Activated T-cell treated with anti-CD3 and anti-CD28 coated beads, Interleukin-2, amount 50 U/mL, for 4 hours (primary cell): ENCODE data around the gene FAM149B1. TPM values are rescaled to one million over a fixed set of nuclear protein-coding genes. Genes with fewer than 3 reads are reported as not detected.
"Not testable (repeated sequence)": the region's sequence is repeated elsewhere in the genome, so short reads cannot be mapped to it uniquely, and the experiment has no call there.

Experiments used
- ATAC-seq, 2 donors: fragments of 200-7000 bp; cut with Tn5 transposase; one replicate each; pipeline ENCODE4 v1.10.0; 2021
- DNase-seq: peaks from one replicate; pipeline ENCODE4 v3.0.0-alpha.2; 2020
- H3K27me3 Mint-ChIP-seq: one replicate; pipeline ENCODE4 v1.8.0; 2021; ENCODE audit warnings: low read depth, mixed read lengths
- H3K36me3 Mint-ChIP-seq: one replicate; pipeline ENCODE4 v1.8.0; 2022; ENCODE audit warnings: mixed read lengths; ENCODE audit not compliant: insufficient read depth
- H3K4me1 Mint-ChIP-seq: one replicate; pipeline ENCODE4 v1.8.0; 2021; ENCODE audit warnings: low read depth, mixed read lengths
- H3K4me3 Mint-ChIP-seq: one replicate; pipeline ENCODE4 v1.8.0; 2021; ENCODE audit warnings: mild to moderate bottlenecking, moderate library complexity, mixed read lengths
- H3K9me3 Mint-ChIP-seq: one replicate; pipeline ENCODE4 v1.8.0; 2021; ENCODE audit warnings: mixed read lengths
- total RNA-seq, 3 donors: library from RNA; stranded (reverse); gene quantifications; one replicate each; pipeline ENCODE4 v1.2.1, GENCODE V29; 2021

The FAM149B1 gene
- 1 to 10 TPM; 4.2 to 6.0 (median 5.1) TPM for total RNA-seq

DNA sequence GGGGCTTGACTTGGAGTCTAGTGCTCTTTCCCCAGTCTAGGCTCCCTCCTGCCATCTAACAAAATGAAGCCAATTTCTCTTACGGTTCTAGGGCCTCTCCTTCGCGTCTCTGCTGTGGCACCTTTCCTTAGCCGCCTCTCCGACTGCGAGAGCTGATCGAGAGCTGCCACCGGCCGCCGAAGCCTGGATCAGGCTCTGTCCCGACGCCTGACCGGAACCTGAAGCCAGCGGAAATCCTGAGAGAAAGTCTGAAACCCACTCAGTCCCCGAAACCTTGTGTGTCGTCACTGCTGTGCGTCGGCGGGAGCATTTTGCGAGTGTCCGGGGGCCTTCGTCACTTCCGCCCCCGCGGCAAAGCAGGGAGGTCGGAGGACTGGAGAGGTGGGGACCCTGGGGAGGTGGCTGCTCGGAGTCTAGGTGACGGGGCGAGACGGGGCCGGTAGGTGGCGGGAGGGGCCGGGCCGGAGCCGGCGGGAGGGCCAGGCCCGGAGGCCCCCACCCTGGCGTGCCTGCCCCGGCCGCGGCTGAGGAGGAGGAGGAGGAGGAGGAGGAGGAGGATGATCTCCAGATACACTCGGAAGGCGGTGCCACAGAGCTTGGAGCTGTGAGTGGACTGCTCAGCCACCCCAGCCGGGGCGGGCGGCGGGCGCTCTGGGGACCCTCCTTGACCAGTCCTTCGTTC, at the start of gene FAM149B1, which contains the start of gene ECD:
FAM149B1 (plus strand) TSS at position 337 of the 682 bp plus-strand sequence; CDS start at position 558, 221 bp downstream.
ECD (minus strand) TSS at position 226 of the 682 bp plus-strand sequence. CDS start 4,071 bp downstream, outside the sequence.
- Mint-ChIP-seq H3K4me1 (peaks cover 37% of the 10 kb centered on the region), H3K9me3 (no peaks in the 10 kb centered on the region), H3K4me3 (peak within 1 kb of the TSS; percentile 100), H3K27me3 (no peaks in the 10 kb centered on the region), H3K36me3 (peaks cover 13% of the 10 kb centered on the region)
- ATAC-seq (peak; percentile 97 to 98), DNase-seq (peak; percentile 89)

DNA sequence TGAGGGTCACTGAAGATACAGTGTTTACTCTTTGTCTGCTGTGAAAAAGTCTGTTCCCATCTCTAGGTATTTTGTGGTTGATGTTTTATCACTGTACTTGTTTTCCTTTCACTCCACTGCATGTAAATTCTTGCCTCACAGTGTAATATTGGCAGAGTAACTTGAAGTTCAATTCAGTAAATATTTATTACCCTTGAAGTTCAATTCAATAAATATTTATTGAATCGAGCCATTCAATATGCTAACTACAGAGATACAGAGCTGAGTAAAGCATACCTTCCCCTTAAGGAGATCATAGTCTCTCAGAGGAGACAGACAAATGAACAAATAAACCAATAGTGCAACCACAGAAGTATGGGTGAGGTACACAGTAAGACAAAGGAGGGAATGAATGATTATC, 48.5 kb upstream of the FAM149B1 start:
- Mint-ChIP-seq H3K4me3 (no peak overlapping the region), H3K4me1 (no peaks in the 10 kb centered on the region), H3K9me3 (no peaks in the 10 kb centered on the region), H3K36me3 (peaks cover 17% of the 10 kb centered on the region), H3K27me3 (no peaks in the 10 kb centered on the region)
- no peak for ATAC-seq
- DNase-seq = no peak

DNA sequence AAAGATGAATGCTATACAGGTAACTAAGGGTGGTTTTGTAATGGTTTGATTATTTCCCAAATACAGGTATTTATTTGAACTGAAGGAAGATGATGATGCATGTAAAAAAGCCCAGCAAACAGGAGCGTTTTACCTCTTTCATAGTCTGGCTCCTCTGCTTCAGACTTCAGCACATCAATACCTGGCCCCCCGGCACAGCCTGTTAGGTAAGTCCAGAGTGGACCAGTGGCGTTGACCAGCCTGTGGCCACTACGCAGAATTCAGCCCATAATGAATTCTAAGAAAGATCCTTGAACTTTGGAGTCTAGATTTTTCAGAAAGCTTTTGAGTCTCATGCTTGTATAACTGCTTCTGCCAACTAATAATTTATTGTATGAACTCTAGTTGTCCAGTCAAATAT, 48.0 kb upstream of the FAM149B1 start:
- H3K4me3 Mint-ChIP-seq = no peak overlapping the region
- H3K36me3 Mint-ChIP-seq = peaks cover 18% of the 10 kb centered on the region
- DNase-seq (no peak), ATAC-seq (no peak)
- H3K9me3 Mint-ChIP-seq = no peaks in the 10 kb centered on the region
- no peaks in the 10 kb centered on the region for H3K27me3 Mint-ChIP-seq
- no peaks in the 10 kb centered on the region for H3K4me1 Mint-ChIP-seq

DNA sequence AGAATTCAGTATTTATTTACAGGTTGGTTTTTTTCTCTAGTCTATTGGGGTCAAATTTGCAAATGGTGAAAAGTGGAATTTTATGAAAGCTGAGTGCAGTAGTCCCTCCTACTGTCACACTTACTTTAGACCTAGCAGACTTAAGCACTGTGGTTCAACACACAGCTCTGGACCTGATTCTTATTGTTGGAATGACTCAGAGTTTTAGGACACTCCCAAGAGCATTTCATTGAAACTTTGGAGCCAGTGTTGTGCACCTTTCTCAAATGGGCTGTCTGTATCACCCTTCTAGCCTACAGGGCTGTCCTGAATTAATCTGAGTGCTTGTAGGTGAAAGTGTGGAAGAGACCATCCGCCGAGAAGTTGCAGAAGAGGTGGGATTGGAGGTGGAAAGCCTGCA, 41.6 kb upstream of the FAM149B1 start:
- Mint-ChIP-seq H3K4me3 (no peak overlapping the region), H3K36me3 (peaks cover 27% of the 10 kb centered on the region), H3K9me3 (no peaks in the 10 kb centered on the region), H3K27me3 (no peaks in the 10 kb centered on the region), H3K4me1 (no peaks in the 10 kb centered on the region)
- ATAC-seq (no peak), DNase-seq (no peak)

DNA sequence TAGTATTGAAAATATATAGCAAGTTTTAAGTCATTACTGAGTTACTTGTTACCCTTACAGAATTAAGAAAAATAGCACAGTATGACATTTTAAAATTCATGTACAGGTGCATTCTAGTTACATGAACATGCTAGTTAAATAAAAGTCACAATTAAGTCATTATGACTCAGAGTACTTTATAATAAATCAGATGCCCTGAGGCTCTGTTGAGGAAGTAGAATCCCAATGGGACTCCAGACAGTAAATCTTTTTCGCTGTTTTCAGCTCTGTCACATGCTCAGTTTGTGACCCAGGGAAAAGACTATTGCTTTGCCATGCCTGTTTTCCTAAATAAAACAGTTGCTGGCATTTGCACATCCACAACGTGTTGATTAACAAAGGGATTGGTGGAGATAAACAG, 36.6 kb upstream of the FAM149B1 start:
- H3K9me3 Mint-ChIP-seq = no peaks in the 10 kb centered on the region
- no peak for ATAC-seq
- H3K27me3 Mint-ChIP-seq = no peaks in the 10 kb centered on the region
- DNase-seq = no peak
- no peaks in the 10 kb centered on the region for H3K4me1 Mint-ChIP-seq
- H3K36me3 Mint-ChIP-seq = peaks cover 36% of the 10 kb centered on the region
- H3K4me3 Mint-ChIP-seq = no peak overlapping the region

DNA sequence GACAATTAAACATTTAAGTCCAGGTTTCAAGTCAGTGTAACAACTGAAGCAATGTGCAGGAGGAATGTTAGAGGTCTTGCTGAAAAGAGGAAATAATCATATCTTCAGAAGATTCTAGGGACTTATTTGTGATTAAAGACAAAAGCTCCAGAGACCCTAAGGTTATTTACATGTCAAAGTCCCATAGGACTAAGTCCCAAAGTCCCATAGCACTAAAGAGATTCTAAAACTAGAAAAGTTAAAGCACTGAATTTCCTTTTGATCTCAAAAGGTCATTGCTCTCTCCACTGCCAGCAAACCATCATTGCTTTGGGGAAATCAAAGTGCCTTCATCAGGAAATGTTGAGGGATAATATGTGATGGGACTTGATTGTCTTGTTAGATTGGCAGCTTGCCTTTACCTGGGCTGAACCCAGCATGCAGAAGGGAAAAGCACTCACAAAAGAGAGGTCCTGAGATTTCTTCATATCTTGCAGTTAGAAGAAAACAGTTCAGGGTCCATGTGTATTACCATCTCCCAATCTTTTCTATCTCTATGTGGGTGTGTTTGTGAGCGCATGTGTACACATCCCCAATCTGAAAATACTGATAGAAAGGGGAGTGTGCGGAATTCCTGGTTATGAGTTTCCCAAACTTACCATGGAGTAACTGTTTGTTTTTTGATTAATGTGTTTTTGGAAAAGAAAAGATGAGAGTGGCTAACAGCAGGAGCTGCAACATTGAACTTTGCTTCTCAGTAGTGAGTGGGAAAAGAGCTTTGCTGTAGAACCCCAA, 35.8 kb upstream of the FAM149B1 start:
- Mint-ChIP-seq H3K9me3 (no peaks in the 10 kb centered on the region), H3K27me3 (no peaks in the 10 kb centered on the region), H3K4me1 (no peaks in the 10 kb centered on the region), H3K4me3 (no peak overlapping the region), H3K36me3 (peaks cover 37% of the 10 kb centered on the region)
- no peak for ATAC-seq
- no peak for DNase-seq

DNA sequence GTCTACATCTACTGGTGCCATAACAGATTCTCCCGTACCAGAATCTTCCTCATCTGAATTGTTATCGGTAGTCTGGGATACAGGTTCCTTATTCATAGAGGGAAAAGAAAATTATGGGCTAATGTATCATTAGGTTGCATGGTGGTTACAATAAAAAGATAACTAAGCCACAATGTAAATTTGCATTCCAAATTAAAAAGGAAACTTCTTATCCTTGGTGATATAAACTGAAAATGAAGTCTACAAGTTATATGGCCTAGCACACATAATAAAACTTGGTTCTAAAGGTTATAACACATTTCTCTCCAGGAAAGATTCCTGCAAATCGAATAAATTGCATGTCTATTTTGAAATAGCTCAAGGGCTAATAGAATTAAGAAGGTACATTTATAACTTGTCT, 33.2 kb upstream of the FAM149B1 start:
- H3K27me3 Mint-ChIP-seq = no peaks in the 10 kb centered on the region
- H3K36me3 Mint-ChIP-seq = peaks cover 40% of the 10 kb centered on the region
- no peak for ATAC-seq
- DNase-seq = no peak
- H3K9me3 Mint-ChIP-seq = no peaks in the 10 kb centered on the region
- no peaks in the 10 kb centered on the region for H3K4me1 Mint-ChIP-seq
- H3K4me3 Mint-ChIP-seq = no peak overlapping the region

DNA sequence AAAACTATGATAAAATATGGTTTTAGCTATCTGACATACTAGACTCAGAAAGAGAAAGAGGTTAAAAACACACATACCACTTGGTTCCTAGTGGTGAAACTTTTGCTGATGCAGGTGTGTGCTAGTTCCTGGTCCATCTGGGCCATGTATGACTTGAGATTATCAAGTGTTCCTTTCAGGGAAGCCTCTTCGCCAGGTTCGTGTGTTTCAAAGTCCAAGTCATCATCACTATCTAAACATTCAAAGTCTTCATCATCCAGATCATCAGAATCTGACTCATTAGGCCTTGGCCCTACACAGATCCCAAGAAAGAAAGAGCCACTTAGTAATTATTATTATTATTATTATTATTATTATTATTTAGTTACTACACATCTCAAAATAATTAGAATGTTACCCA, 31.3 kb upstream of the FAM149B1 start:
- H3K9me3 Mint-ChIP-seq = no peaks in the 10 kb centered on the region
- H3K4me1 Mint-ChIP-seq = no peaks in the 10 kb centered on the region
- DNase-seq (no peak), ATAC-seq (no peak)
- no peak overlapping the region for H3K4me3 Mint-ChIP-seq
- H3K27me3 Mint-ChIP-seq = no peaks in the 10 kb centered on the region
- peaks cover 36% of the 10 kb centered on the region for H3K36me3 Mint-ChIP-seq

DNA sequence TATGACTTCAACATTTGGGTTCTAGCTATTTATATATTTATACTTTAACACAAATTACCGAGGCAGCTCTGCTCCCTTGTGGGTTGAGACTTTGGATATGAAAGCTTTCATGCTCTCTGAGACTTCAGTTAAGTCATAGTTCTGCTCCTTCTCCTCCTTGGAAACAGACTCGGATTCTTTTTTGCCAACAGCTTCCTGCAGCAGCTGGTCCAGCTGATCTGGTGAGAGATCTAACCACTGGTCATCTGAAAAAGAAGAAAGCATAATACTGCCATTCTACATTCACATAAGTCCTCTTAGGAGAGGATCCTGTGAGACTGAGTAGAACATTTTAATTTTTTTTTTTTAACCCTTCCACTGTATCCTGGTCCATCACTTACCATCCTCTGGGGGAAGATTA, 28.7 kb upstream of the FAM149B1 start:
- Mint-ChIP-seq H3K27me3 (no peaks in the 10 kb centered on the region), H3K4me3 (no peak overlapping the region), H3K4me1 (no peaks in the 10 kb centered on the region), H3K36me3 (peaks cover 33% of the 10 kb centered on the region), H3K9me3 (no peaks in the 10 kb centered on the region)
- DNase-seq (no peak), ATAC-seq (no peak)

DNA sequence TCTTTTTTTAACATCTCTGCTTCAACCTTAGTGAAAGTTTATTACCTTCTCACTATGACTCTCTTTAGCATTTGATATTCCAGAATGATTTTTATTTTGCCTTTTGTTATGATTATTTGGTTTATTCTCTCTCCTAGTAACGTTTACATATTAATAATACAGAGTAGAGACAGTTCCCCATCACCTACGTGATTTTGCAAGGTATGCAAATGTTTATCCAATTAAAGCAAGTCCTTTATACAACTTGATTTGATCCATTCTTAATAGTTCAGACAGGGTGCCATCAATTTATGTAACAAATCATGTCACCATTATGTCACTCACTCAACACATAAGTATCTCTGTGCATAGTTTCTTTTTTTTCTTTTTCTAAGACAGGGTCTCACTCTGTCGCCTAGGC, 26.3 kb upstream of the FAM149B1 start:
- no peak overlapping the region for H3K4me3 Mint-ChIP-seq
- ATAC-seq (no peak), DNase-seq (no peak)
- H3K27me3 Mint-ChIP-seq = no peaks in the 10 kb centered on the region
- H3K36me3 Mint-ChIP-seq = peaks cover 31% of the 10 kb centered on the region
- no peaks in the 10 kb centered on the region for H3K9me3 Mint-ChIP-seq
- no peaks in the 10 kb centered on the region for H3K4me1 Mint-ChIP-seq

DNA sequence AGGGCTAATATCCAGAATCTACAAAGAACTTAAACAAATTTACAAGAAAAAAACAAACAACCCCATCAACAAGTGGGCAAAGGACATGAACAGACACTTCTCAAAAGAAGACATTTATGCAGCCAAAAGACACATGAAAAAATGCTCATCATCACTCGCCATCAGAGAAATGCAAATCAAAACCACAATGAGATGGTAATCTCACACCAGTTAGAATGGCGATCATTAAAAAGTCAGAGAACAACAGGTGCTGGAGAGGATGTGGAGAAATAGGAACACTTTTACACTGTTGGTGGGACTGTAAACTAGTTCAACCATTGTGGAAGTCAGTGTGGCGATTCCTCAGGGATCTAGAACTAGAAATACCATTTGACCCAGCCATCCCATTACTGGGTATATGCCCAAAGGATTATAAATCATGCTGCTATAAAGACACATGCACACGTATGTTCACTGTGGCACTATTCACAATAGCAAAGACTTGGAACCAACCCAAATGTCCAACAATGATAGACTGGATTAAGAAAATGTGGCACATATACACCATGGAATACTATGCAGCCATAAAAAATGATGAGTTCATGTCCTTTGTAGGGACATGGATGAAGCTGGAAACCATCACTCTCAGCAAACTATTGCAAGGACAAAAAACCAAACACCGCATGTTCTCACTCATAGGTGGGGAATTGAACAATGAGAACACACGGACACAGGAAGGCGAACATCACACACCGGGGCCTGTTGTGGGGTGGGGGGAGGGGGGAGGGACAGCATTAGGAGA, 17.1 kb upstream of the FAM149B1 start:
- H3K4me3 Mint-ChIP-seq, H3K27me3 Mint-ChIP-seq, DNase-seq, H3K4me1 Mint-ChIP-seq, ATAC-seq, H3K9me3 Mint-ChIP-seq: not testable (repeated sequence)
- H3K36me3 Mint-ChIP-seq = peaks cover 35% of the 10 kb centered on the region

DNA sequence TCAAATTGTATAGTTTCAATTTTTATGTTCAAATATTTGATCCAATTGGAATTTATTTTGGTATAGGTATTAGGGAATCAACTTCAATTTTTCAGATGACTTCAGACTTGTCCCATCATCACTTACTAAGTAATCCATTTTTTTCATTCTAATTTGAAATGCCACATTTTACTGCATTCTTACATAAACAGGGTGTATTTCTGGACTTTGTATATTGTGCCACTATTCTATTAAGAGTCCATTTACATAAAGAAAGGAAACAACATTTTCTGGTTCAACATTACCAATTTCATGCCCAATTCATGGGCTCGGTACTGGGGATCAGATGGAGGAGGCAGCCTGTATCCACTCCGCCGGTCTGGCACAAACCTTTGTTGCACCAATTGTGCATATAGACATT, 15.9 kb upstream of the FAM149B1 start:
- H3K4me1 Mint-ChIP-seq = no peaks in the 10 kb centered on the region
- no peak overlapping the region for H3K4me3 Mint-ChIP-seq
- no peaks in the 10 kb centered on the region for H3K27me3 Mint-ChIP-seq
- H3K9me3 Mint-ChIP-seq = no peaks in the 10 kb centered on the region
- peaks cover 44% of the 10 kb centered on the region for H3K36me3 Mint-ChIP-seq
- no peak for DNase-seq
- no peak for ATAC-seq

DNA sequence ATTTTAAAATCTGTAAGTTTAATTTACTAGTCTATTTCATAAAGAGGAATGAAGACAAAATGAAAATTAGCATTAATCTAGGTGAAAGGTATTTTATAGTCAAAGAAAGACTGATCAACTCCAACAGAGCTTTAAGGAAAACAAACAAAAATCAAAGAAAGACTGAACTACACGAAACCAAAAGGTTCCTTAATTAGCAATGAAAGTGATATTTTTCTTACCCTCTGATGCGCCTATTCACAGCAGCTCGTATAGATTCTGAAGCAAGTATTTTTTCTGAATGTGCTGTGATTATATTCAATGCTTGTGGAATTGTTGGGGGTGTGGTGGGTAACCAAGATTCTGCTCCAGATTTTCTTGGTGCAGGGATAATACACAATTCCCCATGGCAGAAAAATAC, 11.9 kb upstream of the FAM149B1 start:
- Mint-ChIP-seq H3K9me3 (no peaks in the 10 kb centered on the region), H3K36me3 (peaks cover 34% of the 10 kb centered on the region), H3K4me3 (no peak overlapping the region), H3K4me1 (peaks cover 8% of the 10 kb centered on the region), H3K27me3 (no peaks in the 10 kb centered on the region)
- ATAC-seq (no peak), DNase-seq (no peak)

DNA sequence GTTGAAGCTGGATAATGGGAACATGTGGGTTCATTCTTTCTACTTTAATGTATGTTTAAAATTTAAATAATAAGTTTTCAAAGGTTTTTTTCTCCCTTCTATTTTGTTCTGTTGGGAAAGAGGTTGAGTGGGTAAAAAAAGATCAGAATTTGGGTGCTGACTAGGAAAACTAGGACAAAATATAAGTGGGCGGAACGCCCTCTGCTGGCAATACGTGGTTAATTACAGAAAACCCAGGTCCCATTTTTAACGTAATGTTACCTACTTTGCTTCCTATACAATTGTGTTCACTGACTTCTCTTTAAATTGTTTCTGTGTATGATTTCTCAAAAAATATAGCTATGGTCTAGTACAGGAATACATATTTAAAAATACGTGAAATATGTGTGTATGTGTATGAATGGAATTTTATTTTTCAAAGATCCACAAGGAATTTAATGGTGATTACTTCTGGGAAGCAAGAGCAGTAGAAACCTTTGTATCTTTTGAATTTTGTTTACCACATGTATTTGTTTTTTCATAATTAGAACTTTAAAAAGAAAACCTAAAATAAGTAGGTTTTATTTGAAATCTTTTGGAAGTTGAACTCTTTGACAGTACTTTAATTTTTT, 8.8 kb upstream of the FAM149B1 start:
- H3K4me3 Mint-ChIP-seq = no peak overlapping the region
- H3K36me3 Mint-ChIP-seq = peaks cover 40% of the 10 kb centered on the region
- peak; percentile 57 for DNase-seq
- H3K4me1 Mint-ChIP-seq = peaks cover 33% of the 10 kb centered on the region
- no peaks in the 10 kb centered on the region for H3K9me3 Mint-ChIP-seq
- ATAC-seq = peak in 1 of 2 donors; percentile 50
- H3K27me3 Mint-ChIP-seq = no peaks in the 10 kb centered on the region
